ENCODE results near the gene YIF1A.
A peak's percentile ranks its signal among the peaks of the same experiment; 100 is the strongest.

Gene YIF1A

GRCh38 chr11:66288671-66289547 lies at the start of gene YIF1A:
Gene YIF1A (minus strand): TSS chr11:66289143. CDS start chr11:66288985, 158 bp downstream.
- peak; percentile 95 for DNase-seq

- no peak for DNase-seq
Measured at GRCh38 chr11:66337103-66337899, 48.4 kb upstream of the YIF1A start.

- DNase-seq = peak; percentile 52
Measured at GRCh38 chr11:66336234-66337102, 47.5 kb upstream of the YIF1A start, which contains the start of gene RIN1. Gene RIN1 (minus strand): TSS chr11:66336434. CDS start chr11:66336402, 32 bp downstream.

- peak; percentile 21 for DNase-seq
Measured at GRCh38 chr11:66335531-66336233, 46.7 kb upstream of the YIF1A start.

GRCh38 chr11:66334605-66335442 lies 45.9 kb upstream of the YIF1A start:
- DNase-seq = no peak

- peak; percentile 11 for DNase-seq
Measured at GRCh38 chr11:66333896-66334604, 45.1 kb upstream of the YIF1A start.

- no peak for DNase-seq
Measured at GRCh38 chr11:66333220-66333877, 44.4 kb upstream of the YIF1A start.

GRCh38 chr11:66332371-66333219 lies 43.7 kb upstream of the YIF1A start:
- DNase-seq = no peak

- no peak for DNase-seq
Measured at GRCh38 chr11:66331542-66332370, 42.8 kb upstream of the YIF1A start.

- DNase-seq = no peak
Measured at GRCh38 chr11:66330931-66331330, 42.0 kb upstream of the YIF1A start.

GRCh38 chr11:66329165-66329673 lies 40.3 kb upstream of the YIF1A start:
- DNase-seq = no peak

- peak; percentile 85 for DNase-seq
Measured at GRCh38 chr11:66328302-66329144, 39.6 kb upstream of the YIF1A start.

GRCh38 chr11:66328031-66328301 lies 39.0 kb upstream of the YIF1A start:
- DNase-seq = no peak

GRCh38 chr11:66327171-66328030 lies 38.5 kb upstream of the YIF1A start:
- no peak for DNase-seq

GRCh38 chr11:66326261-66327111 lies 37.5 kb upstream of the YIF1A start:
- DNase-seq = peak; percentile 38
